Ovary (tissue), 9 donors: ENCODE results near the gene OSM. TPM values are rescaled to one million over a fixed set of nuclear protein-coding genes. Genes with fewer than 3 reads are reported as not detected.
A peak's percentile ranks its signal among the peaks of the same experiment; 100 is the strongest.

ENCODE experiments used
- DNase-seq, 5 donors: peaks; one replicate each; pipeline ENCODE4 v3.0.0-alpha.2; 2019 to 2020
- H3K27ac ChIP-seq, 2 donors: fragments of 200-600 bp; one replicate each; pipeline versions ENCODE4 v1.5.1 to v1.8.0; 2019 to 2022
- H3K27me3 ChIP-seq: fragments of 200-600 bp; one replicate; pipeline ENCODE4 v1.8.0; 2022
- H3K36me3 ChIP-seq: fragments of 200-600 bp; sonication (generic); one replicate; pipeline ENCODE4 v1.5.1; 2019
- H3K4me1 ChIP-seq: one replicate; pipeline ENCODE4 v1.8.1; 2013; ENCODE audit warnings: mild to moderate bottlenecking, moderate library complexity; ENCODE audit not compliant: insufficient read depth
- H3K4me3 ChIP-seq: fragments of 200-600 bp; sonication (generic); one replicate; pipeline ENCODE4 v1.5.1; 2017
- H3K9me3 ChIP-seq, 2 donors: fragments of 200-600 bp in 1 of 2; sonication (generic) in 1 of 2; one replicate each; pipeline versions ENCODE4 v1.5.1 to v1.8.1; 2013 to 2019; ENCODE audit warnings: mild to moderate bottlenecking in 1 of 2, moderate library complexity in 1 of 2
- EP300 ChIP-seq: sonication (generic); formaldehyde crosslinking; IDR thresholded peaks from one replicate; pipeline ENCODE4 v1.6.1; 2017; ENCODE audit warnings: antibody characterized with exemption
- POLR2A ChIP-seq: fragments of 450-650 bp; IDR thresholded peaks from one replicate; pipeline ENCODE4 v1.6.1; 2017; ENCODE audit warnings: antibody characterized with exemption, mild to moderate bottlenecking, moderate library complexity
- WGBS, 3 donors: extraction: QIAGEN DNeasy Blood & Tissue Kit in 1 of 3; methylation state at CpG; one replicate each; pipeline versions ENCODE4 v1.1.5 to v1.1.7; 2013 to 2017; 5-methylcytosine and 5-hydroxymethylcytosine counted together
- intact Hi-C, 4 donors: fragments of 100-400 bp; cut with DNase I; formaldehyde crosslinking; loops; one replicate each; pipeline versions ENCODE4 v1.11.0 to v1.15.1; 2022 to 2023
- polyA plus RNA-seq, 2 donors: library from polyadenylated mRNA; stranded (reverse); fragments of 200-250 nt in 1 of 2; fragments of 350-450 nt in 1 of 2; fragmentation: Illumina TruSeq in 1 of 2; extraction: RNeasy Lipid Tissue Mini Kit (QIAGEN cat#74804) in 1 of 2; gene quantifications; one replicate each; pipeline ENCODE4 v1.2.3, GENCODE V29; 2013 to 2014
- total RNA-seq, 7 donors: library from RNA; depleted of rRNA in 2 of 7; stranded (reverse); fragments of >200 nt in 2 of 7; fragmentation: NEBNext Ultra II Directional in 3 of 7; extraction: Animal tissue kit (Norgen Biotek cat#: 25700) in 3 of 7; gene quantifications; one replicate each; pipeline versions ENCODE4 v1.1.0 to v1.2.4, GENCODE V29; 2016 to 2023
- TF ChIP-seq, protein P1 (sequence below), 3 donors: fragments of 450-650 bp in 2 of 3; fragments of 200-600 bp in 1 of 3; IDR thresholded peaks; one replicate each; pipeline versions ENCODE4 v1.5.1 to v1.8.0; 2016 to 2022; ENCODE audit warnings: antibody characterized with exemption in 3 of 3, mild to moderate bottlenecking in 1 of 3
- donor health status: DM: no; HTN: no; CAD: no; lungs with moderate emphysema.
- donor health status: DM: no; HTN: no; CAD: no.
- donor health status: Bipolar disorder and iron deficiency.
- donor health status: DM: yes; HTN: yes; CAD: no.
- donor health status: DM: no; HTN: no; CAD: no.
- donor health status: DM: yes; HTN: yes; CAD: no.

OSM gene
- total and polyA plus RNA-seq, 9 donors, result 0.46 to 4.5 (median 1.2) TPM; not detected in 2

- DNase-seq, result no peak
- intact Hi-C loops, result loop anchor here (2.0 to 10.0 kb wide), 4 partner anchors 123 to 223 kb away; partner anchors contain the start of gene RNF215 (in 2 of the 4)
- Histone ChIP-seq H3K9me3 (no peaks in the 10 kb centered on the region), H3K27ac (no peak overlapping the region), H3K27me3 (no peaks in the 10 kb centered on the region), H3K4me1 (no peaks in the 10 kb centered on the region), H3K4me3 (no peak overlapping the region), H3K36me3 (no peaks in the 10 kb centered on the region)
- WGBS, 3 donors, result 84 to 87% (median 85%) methylated on average over 16 to 17 of the region's 17 CpGs
- no peak for TF ChIP-seq EP300
- no peak for TF ChIP-seq POLR2A
- TF ChIP-seq, protein P1, sequence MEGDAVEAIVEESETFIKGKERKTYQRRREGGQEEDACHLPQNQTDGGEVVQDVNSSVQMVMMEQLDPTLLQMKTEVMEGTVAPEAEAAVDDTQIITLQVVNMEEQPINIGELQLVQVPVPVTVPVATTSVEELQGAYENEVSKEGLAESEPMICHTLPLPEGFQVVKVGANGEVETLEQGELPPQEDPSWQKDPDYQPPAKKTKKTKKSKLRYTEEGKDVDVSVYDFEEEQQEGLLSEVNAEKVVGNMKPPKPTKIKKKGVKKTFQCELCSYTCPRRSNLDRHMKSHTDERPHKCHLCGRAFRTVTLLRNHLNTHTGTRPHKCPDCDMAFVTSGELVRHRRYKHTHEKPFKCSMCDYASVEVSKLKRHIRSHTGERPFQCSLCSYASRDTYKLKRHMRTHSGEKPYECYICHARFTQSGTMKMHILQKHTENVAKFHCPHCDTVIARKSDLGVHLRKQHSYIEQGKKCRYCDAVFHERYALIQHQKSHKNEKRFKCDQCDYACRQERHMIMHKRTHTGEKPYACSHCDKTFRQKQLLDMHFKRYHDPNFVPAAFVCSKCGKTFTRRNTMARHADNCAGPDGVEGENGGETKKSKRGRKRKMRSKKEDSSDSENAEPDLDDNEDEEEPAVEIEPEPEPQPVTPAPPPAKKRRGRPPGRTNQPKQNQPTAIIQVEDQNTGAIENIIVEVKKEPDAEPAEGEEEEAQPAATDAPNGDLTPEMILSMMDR (IDR thresholded peaks at IDR 0.05), result no peak
Observed at GRCh38 chr22:30263883-30264282, 2.8 kb downstream of the OSM start.

GRCh38 chr22:30262917-30263741 is 3.5 kb downstream of the OSM start:
- H3K4me1 ChIP-seq, result no peaks in the 10 kb centered on the region
- TF ChIP-seq, protein P1 (IDR thresholded peaks at IDR 0.05), result peak; percentile 95 to 97 (median 95)
- TF ChIP-seq EP300, result no peak
- H3K36me3 ChIP-seq, result no peaks in the 10 kb centered on the region
- no peak overlapping the region for H3K4me3 ChIP-seq
- WGBS, 3 donors, result 29 to 30% (median 30%) methylated on average over 22 to 27 of the region's 27 CpGs
- H3K27ac ChIP-seq, result no peak overlapping the region
- no peaks in the 10 kb centered on the region for H3K9me3 ChIP-seq
- DNase-seq, result peak; percentile 66 to 84 (median 83)
- intact Hi-C loops, result loop anchor here in 3 of 4 donors (2.0 to 10.0 kb wide), 3 partner anchors 124 to 222 kb away; partner anchors contain the start of gene RNF215 (in 2 of the 3)
- H3K27me3 ChIP-seq, result no peaks in the 10 kb centered on the region

GRCh38 chr22:30262112-30262511 is 4.5 kb downstream of the OSM start:
- DNase-seq, result no peak
- no peaks in the 10 kb centered on the region for H3K4me1 ChIP-seq
- no peak overlapping the region for H3K27ac ChIP-seq
- WGBS, 3 donors, result 90 to 92% (median 92%) methylated on average over 4 of the region's 4 CpGs
- no peaks in the 10 kb centered on the region for H3K9me3 ChIP-seq
- TF ChIP-seq EP300, result no peak
- TF ChIP-seq POLR2A, result no peak
- TF ChIP-seq, protein P1 (IDR thresholded peaks at IDR 0.05), result no peak
- H3K4me3 ChIP-seq, result no peak overlapping the region
- intact Hi-C loops, result loop anchor here in 3 of 4 donors (2.0 to 10.0 kb wide), 3 partner anchors 125 to 223 kb away; partner anchors contain the start of gene RNF215 (in 2 of the 3)
- H3K27me3 ChIP-seq, result no peaks in the 10 kb centered on the region
- no peaks in the 10 kb centered on the region for H3K36me3 ChIP-seq

DNA sequence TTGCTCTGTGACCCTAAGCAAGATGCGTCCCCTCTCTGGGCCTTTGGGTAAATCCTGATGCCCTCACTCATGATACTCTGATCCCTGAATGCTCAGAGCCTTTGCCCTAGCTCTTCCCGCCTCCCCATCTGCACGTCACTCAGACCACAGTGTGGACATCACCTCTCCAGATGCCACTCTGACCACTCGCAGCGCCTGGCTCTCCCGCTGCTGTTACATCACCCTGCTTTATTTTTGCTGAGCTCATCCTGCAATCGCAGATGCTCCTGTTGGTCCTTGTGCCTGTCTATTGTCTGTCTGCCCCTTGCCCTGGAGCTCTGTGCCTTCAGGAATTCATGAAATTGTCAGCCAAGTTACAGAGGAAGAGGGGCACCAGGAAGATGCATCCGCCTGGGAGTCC is 5.5 kb downstream of the OSM start:
- H3K36me3 ChIP-seq, result no peaks in the 10 kb centered on the region
- 87 to 91% (median 90%) methylated on average over 8 of the region's 8 CpGs for WGBS, 3 donors
- DNase-seq, result no peak
- no peak overlapping the region for H3K4me3 ChIP-seq
- intact Hi-C loops, result loop anchor here in 2 of 4 donors (5.0 to 10.0 kb wide), 2 partner anchors 126 to 224 kb away; partner anchors contain the start of gene RNF215 (in 1 of the 2)
- H3K9me3 ChIP-seq, result no peaks in the 10 kb centered on the region
- TF ChIP-seq, protein P1 (IDR thresholded peaks at IDR 0.05), result no peak
- TF ChIP-seq POLR2A, result no peak
- TF ChIP-seq EP300, result no peak
- no peaks in the 10 kb centered on the region for H3K27me3 ChIP-seq
- no peak overlapping the region for H3K27ac ChIP-seq
- peaks cover under 1% of the 10 kb centered on the region for H3K4me1 ChIP-seq
